H1 (cell line): ENCODE measurements around the gene GCHFR. TPM values are rescaled to one million over a fixed set of nuclear protein-coding genes. Genes with fewer than 3 reads are reported as not detected.

Source experiments
- ATF2 ChIP-seq: IDR thresholded peaks from 2 replicates; pipeline ENCODE4 v1.6.1; 2012; ENCODE audit warnings: low read length, inconsistent platforms
- BACH1 ChIP-seq: IDR thresholded peaks from 2 replicates; pipeline ENCODE4 v1.6.1; 2012; ENCODE audit warnings: low read length, improper control_type of control experiment
- CBX8 ChIP-seq: fragments of 300-800, 300-1000 bp; sonication (generic); IDR thresholded peaks from 2 replicates; pipeline ENCODE4 v1.7.1; 2016; ENCODE audit warnings: low read depth, low read length, borderline replicate concordance
- CHD2 ChIP-seq: IDR thresholded peaks from 2 replicates; pipeline ENCODE4 v1.6.1; 2012; ENCODE audit warnings: low read length, improper control_type of control experiment
- KDM1A ChIP-seq: fragments of 200-600, 300-600 bp; sonication (generic); IDR thresholded peaks from 2 replicates; pipeline ENCODE4 v1.7.1; 2016; ENCODE audit warnings: mild to moderate bottlenecking, low read length, borderline replicate concordance
- RXRA ChIP-seq: IDR thresholded peaks from 2 replicates; pipeline ENCODE4 v1.6.1; 2011; ENCODE audit warnings: low read depth, mild to moderate bottlenecking, low read length, moderate library complexity; ENCODE audit not compliant: insufficient read depth
- SIX5 ChIP-seq: IDR thresholded peaks from 2 replicates; pipeline ENCODE4 v1.6.1; 2011; ENCODE audit warnings: mild to moderate bottlenecking, low read depth, low read length
- TCF12 ChIP-seq: IDR thresholded peaks from 2 replicates; pipeline ENCODE4 v1.6.1; 2011; ENCODE audit warnings: low read depth, mild to moderate bottlenecking, low read length
- polyA plus RNA-seq, 7 experiments: library from polyadenylated mRNA; depleted of rRNA in 3 of 7; stranded (reverse) in 5 of 7; unstranded in 2 of 7; fragments of >200 nt in 5 of 7; fragments of 200-250 nt in 2 of 7; gene quantifications; 1 replicate in 5 of 7; 2 replicates in 1 of 7; 4 replicates in 1 of 7; pipeline versions ENCODE4 v1.2.1 to v1.2.3, GENCODE V29; 2011 to 2013; ENCODE audit warnings: missing spikeins in 2 of 7, mixed read lengths in 2 of 7
- total RNA-seq: library from RNA; stranded (reverse); fragmentation: NEBNext Ultra II Directional; extraction: Animal tissue kit (Norgen Biotek cat#: 25700); gene quantifications from 2 replicates; pipeline ENCODE4 v1.2.1, GENCODE V29; 2021

The GCHFR gene
- total and polyA plus RNA-seq, 2 of the 8 experiments (the other 6 are each of a cell fraction or from before 2014, with no cell fraction given) = 25.9 to 81.5 TPM

- no peak for TF ChIP-seq RXRA
- TF ChIP-seq CBX8 = no peak
- TF ChIP-seq SIX5 = no peak
- no peak for TF ChIP-seq BACH1
- TF ChIP-seq KDM1A = no peak
- TF ChIP-seq ATF2 = no peak
- no peak for TF ChIP-seq TCF12
- no peak for TF ChIP-seq CHD2
Measured at GRCh38 chr15:40747685-40748631, 15.9 kb upstream of the GCHFR start (continued).
